RWPE1 (cell line): ENCODE results near the gene MORC3.
"Not testable (repeated sequence)": the region's sequence is repeated elsewhere in the genome, so short reads cannot be mapped to it uniquely, and the experiment has no call there.

Experiments
- CTCF ChIA-PET: fragments of 350-600 bp; sonication (Branson Sonifier 250); formaldehyde crosslinking; extraction: SDS; loops from one replicate; lab custom pipeline; 2021; lab: Yijun Ruan, JAX
- POLR2A ChIA-PET: fragments of 400-600 bp; formaldehyde crosslinking; extraction: SDS; loops from one replicate; lab custom pipeline; 2020; ENCODE audit warnings: antibody characterized with exemption; ENCODE audit not compliant: low non-redundant PET; lab: Yijun Ruan, JAX
- DNase-seq: peaks from one replicate; pipeline ENCODE4 v3.0.0; 2012; ENCODE audit warnings: low spot score
- H3K27ac ChIP-seq: fragments of 450-650 bp; 2 replicates; pipeline ENCODE4 v1.5.1; 2017
- TF ChIP-seq, protein P1 (sequence below): fragments of 450-650 bp; conservative IDR thresholded peaks from 2 replicates; pipeline ENCODE4 v1.5.1; 2017; ENCODE audit warnings: low read depth, mild to moderate bottlenecking

The MORC3 gene

DNA sequence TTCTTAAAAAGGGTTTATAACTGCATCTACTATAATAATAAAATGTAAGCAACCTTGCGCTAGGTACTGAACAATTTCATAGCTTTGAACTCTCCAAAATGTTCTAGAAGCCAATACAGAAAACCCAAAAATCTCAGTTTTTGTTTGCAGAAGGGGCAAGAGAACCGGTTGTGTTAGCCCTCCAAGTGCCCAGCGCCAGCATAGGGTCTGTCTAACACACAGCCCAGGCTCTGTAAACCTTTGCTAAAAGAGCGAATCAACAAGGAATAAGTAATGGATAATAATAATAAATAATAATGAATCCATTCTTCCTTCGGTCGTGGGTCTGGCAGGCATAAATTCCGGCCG, 64.9 kb downstream of the MORC3 start:
- ChIA-PET POLR2A (interaction anchor here (0.6 kb wide), 1 partner anchor 325 kb away, joined by 3 read pairs; the partner anchor contains the start of gene SETD4), CTCF (interaction anchor here (0.7 kb wide), 1 partner anchor 1117 kb away, joined by 3 read pairs; no protein-coding TSS in a partner anchor)
- no peak for DNase-seq
- H3K27ac ChIP-seq = peak overlapping the region; percentile 83
- TF ChIP-seq, protein P1, sequence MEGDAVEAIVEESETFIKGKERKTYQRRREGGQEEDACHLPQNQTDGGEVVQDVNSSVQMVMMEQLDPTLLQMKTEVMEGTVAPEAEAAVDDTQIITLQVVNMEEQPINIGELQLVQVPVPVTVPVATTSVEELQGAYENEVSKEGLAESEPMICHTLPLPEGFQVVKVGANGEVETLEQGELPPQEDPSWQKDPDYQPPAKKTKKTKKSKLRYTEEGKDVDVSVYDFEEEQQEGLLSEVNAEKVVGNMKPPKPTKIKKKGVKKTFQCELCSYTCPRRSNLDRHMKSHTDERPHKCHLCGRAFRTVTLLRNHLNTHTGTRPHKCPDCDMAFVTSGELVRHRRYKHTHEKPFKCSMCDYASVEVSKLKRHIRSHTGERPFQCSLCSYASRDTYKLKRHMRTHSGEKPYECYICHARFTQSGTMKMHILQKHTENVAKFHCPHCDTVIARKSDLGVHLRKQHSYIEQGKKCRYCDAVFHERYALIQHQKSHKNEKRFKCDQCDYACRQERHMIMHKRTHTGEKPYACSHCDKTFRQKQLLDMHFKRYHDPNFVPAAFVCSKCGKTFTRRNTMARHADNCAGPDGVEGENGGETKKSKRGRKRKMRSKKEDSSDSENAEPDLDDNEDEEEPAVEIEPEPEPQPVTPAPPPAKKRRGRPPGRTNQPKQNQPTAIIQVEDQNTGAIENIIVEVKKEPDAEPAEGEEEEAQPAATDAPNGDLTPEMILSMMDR = no peak

GRCh38 chr21:36385233-36386030, 65.4 kb downstream of the MORC3 start, which contains the start of gene CHAF1B:
TSS of gene CHAF1B (plus strand) at chr21:36385392. CDS start at chr21:36386137, 745 bp downstream.
- peak within 1 kb of the TSS; percentile 83 for H3K27ac ChIP-seq
- ChIA-PET POLR2A (interaction anchor here (0.6 kb wide), 1 partner anchor 325 kb away, joined by 3 read pairs; the partner anchor contains the start of gene SETD4), CTCF (interaction anchor here (0.7 kb wide), 1 partner anchor 1116 kb away, joined by 3 read pairs; no protein-coding TSS in a partner anchor)

DNA sequence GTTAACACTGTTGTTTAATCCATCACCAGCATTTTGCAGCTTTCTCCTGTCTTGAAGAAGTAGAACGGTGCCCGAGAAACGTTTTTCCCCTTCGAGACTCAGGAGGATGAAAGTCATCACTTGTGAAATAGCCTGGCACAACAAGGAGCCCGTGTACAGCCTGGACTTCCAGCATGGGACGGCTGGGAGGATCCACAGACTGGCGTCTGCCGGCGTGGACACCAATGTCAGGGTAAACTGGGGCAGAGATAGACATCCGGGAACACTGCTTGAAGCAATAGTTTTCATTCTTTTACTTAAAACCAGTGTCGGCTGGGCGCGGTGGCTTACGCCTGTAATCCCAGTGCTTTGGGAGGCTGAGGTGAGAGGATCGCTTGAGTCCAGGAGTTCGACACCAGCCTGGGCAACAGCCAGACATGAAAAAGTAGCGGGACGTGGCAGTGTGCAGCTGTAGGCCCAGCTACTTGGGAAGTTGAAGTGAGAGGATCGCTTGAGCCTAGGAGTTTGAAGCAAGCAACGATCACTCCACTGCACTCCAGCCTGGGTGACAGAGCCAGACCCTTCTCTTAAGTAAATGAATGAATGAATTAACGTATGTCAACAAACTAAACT, 66.1 kb downstream of the MORC3 start:
- DNase-seq = no peak
- TF ChIP-seq, protein P1 = no peak
- peak overlapping the region; percentile 83 for H3K27ac ChIP-seq
- CTCF ChIA-PET = no interaction called here
- POLR2A ChIA-PET = no interaction called here

More at GRCh38 chr21:36385233-36386030, 65.4 kb downstream of the MORC3 start, which contains the start of gene CHAF1B:
- TF ChIP-seq, protein P1 = no peak
- DNase-seq = peak; percentile 93

DNA sequence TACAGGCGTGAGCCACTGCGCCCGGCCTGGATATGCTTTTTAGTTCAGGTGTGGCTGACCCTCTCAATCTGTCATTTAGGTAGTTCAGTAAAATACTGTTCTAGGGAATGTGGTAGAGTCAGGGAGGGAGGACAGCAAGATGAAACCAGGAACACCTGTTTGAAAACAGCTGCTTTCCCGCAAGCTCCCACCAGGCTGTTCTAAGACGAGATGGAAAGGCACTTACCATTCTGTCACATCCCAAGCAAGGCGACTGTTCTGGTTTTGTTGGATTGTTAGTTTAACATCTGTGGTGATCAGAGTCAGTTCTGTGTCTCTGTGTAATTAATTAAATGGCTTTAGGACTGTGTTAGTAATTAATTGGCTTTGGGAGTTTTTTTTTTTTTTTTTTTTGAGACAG, 68.1 kb downstream of the MORC3 start:
- TF ChIP-seq, protein P1 = no peak
- ChIA-PET POLR2A (no interaction called here), CTCF (interaction anchor here (1.2 kb wide), 1 partner anchor 199 kb away, joined by 4 read pairs; no protein-coding TSS in a partner anchor)
- no peak for DNase-seq
- H3K27ac ChIP-seq = no peak overlapping the region; the same call in 1 of the 2 replicates

GRCh38 chr21:36388835-36389234, 68.8 kb downstream of the MORC3 start:
- peak; percentile 26 for DNase-seq

DNA sequence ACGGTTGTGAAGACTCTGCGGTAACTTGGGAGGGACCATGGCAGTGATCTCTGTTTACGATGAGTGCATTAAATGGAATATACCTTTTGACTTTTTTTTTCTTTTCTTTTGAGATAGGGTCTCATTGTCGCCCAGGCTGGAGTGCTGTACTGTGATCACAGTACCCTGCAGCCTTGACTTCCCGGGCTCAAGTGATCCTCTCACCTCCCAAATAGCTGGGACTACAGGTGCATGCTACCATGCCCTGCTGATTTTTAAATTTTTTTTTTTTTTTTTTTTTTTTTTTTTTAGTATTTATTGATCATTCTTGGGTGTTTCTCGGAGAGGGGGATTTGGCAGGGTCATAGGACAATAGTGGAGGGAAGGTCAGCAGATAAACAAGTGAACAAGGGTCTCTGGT, 71.7 kb downstream of the MORC3 start:
- H3K27ac ChIP-seq, POLR2A ChIA-PET, DNase-seq, CTCF ChIA-PET: not testable (repeated sequence)

More at GRCh38 chr21:36388835-36389234, 68.8 kb downstream of the MORC3 start:
- TF ChIP-seq, protein P1 = no peak
- peak overlapping the region; percentile 45 for H3K27ac ChIP-seq
- POLR2A ChIA-PET = no interaction called here
- CTCF ChIA-PET = interaction anchor here (0.7 to 1.2 kb wide), 3 partner anchors 22 to 1511 kb away, joined by 3 to 4 read pairs (median 3); no protein-coding TSS in a partner anchor
